Trophoblast cell (in vitro differentiated cells and primary cell): ENCODE results near the gene FRY.
A peak's percentile ranks its signal among the peaks of the same experiment; 100 is the strongest.
"Not testable (repeated sequence)": the region's sequence is repeated elsewhere in the genome, so short reads cannot be mapped to it uniquely, and the experiment has no call there.

Experiments used
- DNase-seq, 2 donors: peaks; one replicate each; pipeline ENCODE4 v3.0.0-alpha.2; 2016
- H2AFZ ChIP-seq: 2 replicates; pipeline ENCODE4 v1.6.1; 2013; ENCODE audit warnings: low read length, moderate library complexity, mild to moderate bottlenecking; ENCODE audit not compliant: insufficient read depth, poor library complexity
- H2AK5ac ChIP-seq: 2 replicates; pipeline ENCODE4 v1.6.1; 2013; ENCODE audit warnings: mild to moderate bottlenecking, low read length
- H2BK120ac ChIP-seq: 2 replicates; pipeline ENCODE4 v1.6.1; 2013; ENCODE audit warnings: low read length, mild to moderate bottlenecking, moderate library complexity; ENCODE audit not compliant: insufficient read depth, poor library complexity
- H2BK12ac ChIP-seq: 2 replicates; pipeline ENCODE4 v1.6.1; 2013; ENCODE audit warnings: mild to moderate bottlenecking, low read length, moderate library complexity
- H2BK5ac ChIP-seq: 2 replicates; pipeline ENCODE4 v1.6.1; 2013; ENCODE audit warnings: low read length, low read depth, moderate library complexity, mild to moderate bottlenecking; ENCODE audit not compliant: poor library complexity
- H3K14ac ChIP-seq: 2 replicates; pipeline ENCODE4 v1.6.1; 2013; ENCODE audit warnings: mild to moderate bottlenecking, low read length
- H3K18ac ChIP-seq: 2 replicates; pipeline ENCODE4 v1.6.1; 2013; ENCODE audit warnings: mild to moderate bottlenecking, low read length
- H3K23ac ChIP-seq: 2 replicates; pipeline ENCODE4 v1.6.1; 2013; ENCODE audit warnings: low read length
- H3K27ac ChIP-seq: 2 replicates; pipeline ENCODE4 v1.5.1; 2013; ENCODE audit warnings: low read depth, mild to moderate bottlenecking, inconsistent platforms, low read length, moderate library complexity
- H3K27me3 ChIP-seq: 2 replicates; pipeline ENCODE4 v1.6.1; 2013; ENCODE audit warnings: inconsistent platforms, mild to moderate bottlenecking, low read length, moderate library complexity; ENCODE audit not compliant: insufficient read depth
- H3K36me3 ChIP-seq, 2 experiments: 1 replicate in 1 of 2; 2 replicates in 1 of 2; pipeline ENCODE4 v1.6.1; 2013; ENCODE audit warnings: low read length in 2 of 2, mild to moderate bottlenecking in 2 of 2, moderate library complexity in 1 of 2; ENCODE audit not compliant: insufficient read depth in 2 of 2, control insufficient read depth in 1 of 2
- H3K4ac ChIP-seq: 2 replicates; pipeline ENCODE4 v1.6.1; 2013; ENCODE audit warnings: low read depth, mild to moderate bottlenecking, low read length, moderate library complexity
- H3K4me1 ChIP-seq, 2 experiments: 1 replicate in 1 of 2; 2 replicates in 1 of 2; pipeline ENCODE4 v1.6.1; 2013; ENCODE audit warnings: low read length in 2 of 2, mild to moderate bottlenecking in 2 of 2, moderate library complexity in 1 of 2; ENCODE audit not compliant: insufficient read depth in 2 of 2, control insufficient read depth in 1 of 2
- H3K4me2 ChIP-seq: 2 replicates; pipeline ENCODE4 v1.6.1; 2013; ENCODE audit warnings: inconsistent platforms, mild to moderate bottlenecking, low read length, moderate library complexity
- H3K4me3 ChIP-seq: 2 replicates; pipeline ENCODE4 v1.5.1; 2013; ENCODE audit warnings: mild to moderate bottlenecking, low read depth, low read length, inconsistent platforms
- H3K79me1 ChIP-seq: one replicate; pipeline ENCODE4 v1.6.1; 2013; ENCODE audit warnings: low read length
- H3K79me2 ChIP-seq: 2 replicates; pipeline ENCODE4 v1.6.1; 2013; ENCODE audit warnings: low read length, mild to moderate bottlenecking; ENCODE audit not compliant: control insufficient read depth, insufficient read depth, poor library complexity
- H3K9ac ChIP-seq: 2 replicates; pipeline ENCODE4 v1.6.1; 2013; ENCODE audit warnings: mild to moderate bottlenecking, low read length
- H3K9me3 ChIP-seq: 2 replicates; pipeline ENCODE4 v1.6.1; 2013; ENCODE audit warnings: low read depth, mild to moderate bottlenecking, control low read depth, inconsistent platforms, low read length; ENCODE audit not compliant: insufficient read depth
- H4K12ac ChIP-seq: 2 replicates; pipeline ENCODE4 v1.6.1; 2013; ENCODE audit warnings: low read depth, mild to moderate bottlenecking, low read length, moderate library complexity
- H4K8ac ChIP-seq: 2 replicates; pipeline ENCODE4 v1.6.1; 2013; ENCODE audit warnings: low read depth, mild to moderate bottlenecking, low read length, moderate library complexity
- H4K91ac ChIP-seq: one replicate; pipeline ENCODE4 v1.6.1; 2013; ENCODE audit warnings: low read depth, mild to moderate bottlenecking, low read length, moderate library complexity
- WGBS: extraction: QIAGEN DNeasy Blood & Tissue Kit; methylation state at CpG from one replicate; pipeline ENCODE4 v1.1.7; 2013; ENCODE audit warnings: missing lambda C conversion rate; ENCODE audit not compliant: insufficient read length, insufficient coverage; ENCODE audit errors: extremely low coverage; 5-methylcytosine and 5-hydroxymethylcytosine counted together

Gene FRY

DNA sequence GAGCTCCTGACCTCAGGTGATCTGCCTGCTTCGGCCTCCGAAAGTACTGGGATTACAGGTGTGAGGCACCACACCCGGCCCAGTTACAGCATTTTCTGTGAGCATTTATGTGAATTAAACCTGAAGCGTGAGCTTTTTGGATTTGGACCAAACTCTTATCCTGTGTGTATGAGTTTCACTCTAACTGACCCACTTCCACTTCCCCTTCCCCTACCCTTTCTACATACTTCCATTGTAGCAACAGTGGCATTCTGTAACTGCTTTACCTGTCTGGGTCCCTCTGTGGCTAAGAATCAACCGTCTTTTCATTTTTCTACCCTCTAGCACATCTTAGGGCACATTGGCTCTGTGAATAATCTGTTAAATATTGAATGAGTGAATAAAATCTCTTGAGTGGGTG lies 16.2 kb downstream of the FRY start:
- H3K27ac ChIP-seq, result no peak overlapping the region
- H4K12ac ChIP-seq, result no peak overlapping the region
- no peak overlapping the region for H3K4me3 ChIP-seq
- H3K23ac ChIP-seq, result no peak overlapping the region
- no CpG with 5 or more reads among the region's 5 CpGs for WGBS
- no peak overlapping the region for H4K8ac ChIP-seq
- no peak overlapping the region for H3K4ac ChIP-seq
- no peaks in the 10 kb centered on the region for H3K4me1 ChIP-seq
- no peaks in the 10 kb centered on the region for H3K36me3 ChIP-seq
- no peak overlapping the region for H2BK5ac ChIP-seq
- H3K18ac ChIP-seq, result no peak overlapping the region
- no peak overlapping the region for H3K9ac ChIP-seq
- no peak for DNase-seq
- no peak overlapping the region for H2AK5ac ChIP-seq
- H3K9me3 ChIP-seq, result no peaks in the 10 kb centered on the region
- H3K4me2 ChIP-seq, result no peak overlapping the region
- H4K91ac ChIP-seq, result no peak overlapping the region
- no peak overlapping the region for H2BK120ac ChIP-seq
- H2BK12ac ChIP-seq, result no peak overlapping the region
- no peaks in the 10 kb centered on the region for H3K79me1 ChIP-seq
- no peak overlapping the region for H3K14ac ChIP-seq
- H3K79me2 ChIP-seq, result no peaks in the 10 kb centered on the region
- H3K27me3 ChIP-seq, result no peaks in the 10 kb centered on the region
- H2AFZ ChIP-seq, result no peak overlapping the region

DNA sequence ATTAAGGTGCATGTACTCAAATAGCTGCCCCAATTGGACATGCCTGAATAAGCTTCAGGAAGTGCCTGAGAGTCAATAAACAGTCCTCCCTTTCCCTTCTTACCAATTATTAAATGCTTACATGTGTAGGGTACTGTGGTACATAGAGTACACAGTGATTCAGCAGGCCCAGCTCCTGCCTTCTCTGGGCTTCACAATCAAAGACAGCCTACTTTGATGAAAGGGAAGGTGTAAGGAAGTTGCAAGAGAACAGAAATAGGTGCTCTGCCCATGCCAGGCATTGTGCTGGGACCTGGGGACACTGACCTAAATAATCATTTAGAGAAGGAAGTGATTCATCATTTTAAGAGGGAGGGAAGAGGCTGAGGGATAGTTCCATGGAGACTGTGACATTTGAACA lies 17.2 kb downstream of the FRY start:
- H4K8ac ChIP-seq, result no peak overlapping the region
- no peak overlapping the region for H2AFZ ChIP-seq
- no peak overlapping the region for H4K91ac ChIP-seq
- no peaks in the 10 kb centered on the region for H3K79me1 ChIP-seq
- no peak overlapping the region for H3K18ac ChIP-seq
- no peak overlapping the region for H3K27ac ChIP-seq
- no peak overlapping the region for H2BK12ac ChIP-seq
- no peak overlapping the region for H3K4me3 ChIP-seq
- no peak overlapping the region for H3K9ac ChIP-seq
- H2BK5ac ChIP-seq, result no peak overlapping the region
- no peak overlapping the region for H2AK5ac ChIP-seq
- H3K36me3 ChIP-seq, result no peaks in the 10 kb centered on the region
- no peak for DNase-seq
- no peaks in the 10 kb centered on the region for H3K79me2 ChIP-seq
- no peaks in the 10 kb centered on the region for H3K9me3 ChIP-seq
- no peak overlapping the region for H3K23ac ChIP-seq
- H4K12ac ChIP-seq, result no peak overlapping the region
- H3K4me1 ChIP-seq, result no peaks in the 10 kb centered on the region
- no peak overlapping the region for H3K4ac ChIP-seq
- no peak overlapping the region for H3K14ac ChIP-seq
- H2BK120ac ChIP-seq, result no peak overlapping the region
- no peaks in the 10 kb centered on the region for H3K27me3 ChIP-seq
- H3K4me2 ChIP-seq, result no peak overlapping the region

DNA sequence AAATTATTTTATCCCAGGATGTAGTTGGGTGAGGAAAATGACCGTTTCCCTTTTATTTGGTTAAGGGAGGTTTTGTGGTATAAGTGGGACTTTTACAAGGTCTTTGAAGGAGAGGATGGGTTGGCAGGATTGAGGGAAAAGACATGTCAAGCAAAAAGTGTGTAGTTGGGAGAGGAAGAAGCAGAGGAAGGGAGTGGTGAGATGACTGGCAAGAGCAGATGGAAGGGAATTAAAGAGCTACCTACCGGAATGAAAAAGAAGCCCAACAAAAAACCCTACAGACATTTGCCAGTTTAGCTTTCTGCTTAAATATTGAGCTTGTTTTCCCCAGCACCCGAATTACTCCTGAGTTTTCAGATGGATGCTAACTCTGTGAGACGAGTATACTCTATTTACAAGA lies 19.6 kb downstream of the FRY start:
- H3K27me3 ChIP-seq, result no peaks in the 10 kb centered on the region
- no peak overlapping the region for H3K4me3 ChIP-seq
- no CpG with 5 or more reads among the region's 4 CpGs for WGBS
- H2BK12ac ChIP-seq, result no peak overlapping the region
- H3K4me1 ChIP-seq, result no peaks in the 10 kb centered on the region
- H3K4me2 ChIP-seq, result no peak overlapping the region
- no peak overlapping the region for H3K23ac ChIP-seq
- no peak overlapping the region for H2BK120ac ChIP-seq
- H3K9ac ChIP-seq, result no peak overlapping the region
- H3K9me3 ChIP-seq, result no peaks in the 10 kb centered on the region
- no peak overlapping the region for H4K8ac ChIP-seq
- H3K18ac ChIP-seq, result no peak overlapping the region
- no peaks in the 10 kb centered on the region for H3K79me2 ChIP-seq
- no peak overlapping the region for H3K14ac ChIP-seq
- no peak overlapping the region for H4K12ac ChIP-seq
- no peak overlapping the region for H3K4ac ChIP-seq
- H3K27ac ChIP-seq, result no peak overlapping the region
- no peak overlapping the region for H2AFZ ChIP-seq
- H3K36me3 ChIP-seq, result no peaks in the 10 kb centered on the region
- no peak for DNase-seq
- H3K79me1 ChIP-seq, result no peaks in the 10 kb centered on the region
- H2BK5ac ChIP-seq, result no peak overlapping the region
- no peak overlapping the region for H4K91ac ChIP-seq
- no peak overlapping the region for H2AK5ac ChIP-seq

DNA sequence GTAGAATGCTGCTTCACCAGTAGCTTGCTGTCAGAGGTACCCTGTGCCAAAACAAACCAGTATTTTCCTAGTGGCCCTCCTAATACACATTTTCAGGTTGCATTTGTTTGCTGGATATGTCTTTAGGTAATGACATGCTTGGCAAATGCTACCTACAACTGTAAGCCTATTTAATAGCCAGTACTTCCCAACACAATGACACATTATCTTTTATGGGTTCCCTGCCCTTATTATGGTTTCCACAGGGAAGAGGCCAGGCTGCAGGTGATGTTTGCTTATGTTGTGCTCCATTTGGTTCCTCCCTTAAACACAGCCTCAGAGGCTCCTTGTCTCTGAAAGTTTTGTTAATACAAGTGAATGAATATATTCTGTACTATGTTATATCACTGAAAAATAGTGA lies 24.7 kb downstream of the FRY start:
- no peak overlapping the region for H3K18ac ChIP-seq
- H4K8ac ChIP-seq, result no peak overlapping the region
- H2BK12ac ChIP-seq, result no peak overlapping the region
- no peaks in the 10 kb centered on the region for H3K4me1 ChIP-seq
- H3K4ac ChIP-seq, result no peak overlapping the region
- H2AK5ac ChIP-seq, result no peak overlapping the region
- H3K23ac ChIP-seq, result no peak overlapping the region
- no peak overlapping the region for H3K4me2 ChIP-seq
- H4K12ac ChIP-seq, result no peak overlapping the region
- H3K14ac ChIP-seq, result no peak overlapping the region
- H3K27ac ChIP-seq, result no peak overlapping the region
- no peak overlapping the region for H2BK5ac ChIP-seq
- H3K27me3 ChIP-seq, result no peaks in the 10 kb centered on the region
- H4K91ac ChIP-seq, result no peak overlapping the region
- H3K79me2 ChIP-seq, result no peaks in the 10 kb centered on the region
- no peak overlapping the region for H3K9ac ChIP-seq
- no peak overlapping the region for H3K4me3 ChIP-seq
- H2AFZ ChIP-seq, result no peak overlapping the region
- H3K79me1 ChIP-seq, result no peaks in the 10 kb centered on the region
- DNase-seq, result no peak
- no peaks in the 10 kb centered on the region for H3K9me3 ChIP-seq
- H2BK120ac ChIP-seq, result no peak overlapping the region
- H3K36me3 ChIP-seq, result no peaks in the 10 kb centered on the region

DNA sequence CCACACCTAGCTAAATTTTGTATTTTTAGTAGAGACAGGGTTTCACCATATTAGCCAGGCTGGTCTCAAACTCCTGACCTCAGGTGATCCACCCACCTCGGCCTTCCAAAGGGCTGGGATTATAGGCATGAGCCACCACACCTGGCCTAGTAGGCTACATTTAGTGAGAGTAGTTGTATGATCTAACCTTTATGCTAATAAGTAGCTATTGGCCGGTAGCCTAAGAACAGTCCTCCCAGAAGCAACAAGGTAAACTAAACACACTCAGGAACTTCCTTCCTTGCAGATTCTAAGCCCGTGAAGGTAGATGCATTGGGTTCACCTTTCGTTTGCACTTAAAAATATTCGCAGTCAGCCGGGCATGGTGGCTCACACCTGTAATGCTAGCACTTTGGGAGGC lies 25.8 kb downstream of the FRY start:
- H3K9me3 ChIP-seq, H3K79me2 ChIP-seq, H2BK5ac ChIP-seq, H4K8ac ChIP-seq, H3K4me1 ChIP-seq, H3K4me3 ChIP-seq, H4K12ac ChIP-seq, H2AFZ ChIP-seq, H2AK5ac ChIP-seq, H2BK120ac ChIP-seq, H3K27me3 ChIP-seq, H3K4ac ChIP-seq, H3K23ac ChIP-seq, H2BK12ac ChIP-seq, H3K18ac ChIP-seq, H4K91ac ChIP-seq, H3K14ac ChIP-seq, H3K79me1 ChIP-seq, DNase-seq, H3K36me3 ChIP-seq, H3K27ac ChIP-seq, H3K4me2 ChIP-seq: not testable (repeated sequence)
- no CpG with 5 or more reads among the region's 6 CpGs for WGBS
- peak overlapping the region; percentile 66 for H3K9ac ChIP-seq
